Activated T-helper 9 cell treated with anti-CD3 and anti-CD28 coated beads, Interleukin-2, amount 50 U/mL, for 16 hours (primary cell): Measurements from ENCODE around the gene SNX9.
"Not testable (repeated sequence)": the region's sequence is repeated elsewhere in the genome, so short reads cannot be mapped to it uniquely, and the experiment has no call there.

ENCODE experiments used
- DNase-seq: peaks from one replicate; pipeline ENCODE4 v3.0.0-alpha.2; 2020; ENCODE audit warnings: low read depth

The SNX9 gene

GRCh38 chr6:157927011-157927410 is 104.0 kb downstream of the SNX9 start:
- DNase-seq, result no peak

- DNase-seq, result no peak
Measured at GRCh38 chr6:157928428-157928827, 105.4 kb downstream of the SNX9 start.

GRCh38 chr6:157929076-157929475 is 106.0 kb downstream of the SNX9 start:
- no peak for DNase-seq

GRCh38 chr6:157929765-157930319 is 106.8 kb downstream of the SNX9 start:
- DNase-seq, result no peak

GRCh38 chr6:157935786-157936185 is 112.7 kb downstream of the SNX9 start:
- no peak for DNase-seq

- no peak for DNase-seq
Measured at GRCh38 chr6:157937318-157937717, 114.3 kb downstream of the SNX9 start.

GRCh38 chr6:157937916-157938315 is 114.9 kb downstream of the SNX9 start:
- DNase-seq, result no peak

- peak; percentile 40 for DNase-seq
Measured at GRCh38 chr6:157940375-157941036, 117.5 kb downstream of the SNX9 start.

- DNase-seq, result no peak
Measured at GRCh38 chr6:157941101-157941863, 118.2 kb downstream of the SNX9 start.

GRCh38 chr6:157942351-157942750 is 119.3 kb downstream of the SNX9 start:
- no peak for DNase-seq

GRCh38 chr6:157943249-157943963 is 120.4 kb downstream of the SNX9 start:
- no peak for DNase-seq

GRCh38 chr6:157943964-157944283 is 120.9 kb downstream of the SNX9 start:
- DNase-seq, result no peak

GRCh38 chr6:157944983-157945931 is 122.2 kb downstream of the SNX9 start:
- peak; percentile 17 for DNase-seq

GRCh38 chr6:157946053-157946617 is 123.1 kb downstream of the SNX9 start:
- DNase-seq, result no peak

- DNase-seq, result no peak
Measured at GRCh38 chr6:157946865-157947532, 124.0 kb downstream of the SNX9 start.

GRCh38 chr6:157950899-157951298 is 127.9 kb downstream of the SNX9 start:
- not testable (repeated sequence) for DNase-seq

- no peak for DNase-seq
Measured at GRCh38 chr6:157951828-157952227, 128.8 kb downstream of the SNX9 start.

- no peak for DNase-seq
Measured at GRCh38 chr6:157952861-157953351, 129.9 kb downstream of the SNX9 start.

GRCh38 chr6:157953580-157954091 is 130.6 kb downstream of the SNX9 start:
- DNase-seq, result no peak
